OCI-LY3 (cell line): ENCODE data around the gene KLK5.

Experiments
- EZH2phosphoT487 ChIP-seq: fragments of 200-600 bp; shearing (Covaris generic); IDR thresholded peaks from 2 replicates; pipeline ENCODE4 v1.6.1; 2018; ENCODE audit warnings: antibody characterized with exemption, mixed run types, low read depth
- TF ChIP-seq, protein P1 (sequence below): fragments of 200-600, 300-600 bp; sonication (generic); IDR thresholded peaks from 2 replicates; pipeline ENCODE4 v1.5.1; 2014; ENCODE audit warnings: antibody characterized with exemption, low read length, low read depth

DNA sequence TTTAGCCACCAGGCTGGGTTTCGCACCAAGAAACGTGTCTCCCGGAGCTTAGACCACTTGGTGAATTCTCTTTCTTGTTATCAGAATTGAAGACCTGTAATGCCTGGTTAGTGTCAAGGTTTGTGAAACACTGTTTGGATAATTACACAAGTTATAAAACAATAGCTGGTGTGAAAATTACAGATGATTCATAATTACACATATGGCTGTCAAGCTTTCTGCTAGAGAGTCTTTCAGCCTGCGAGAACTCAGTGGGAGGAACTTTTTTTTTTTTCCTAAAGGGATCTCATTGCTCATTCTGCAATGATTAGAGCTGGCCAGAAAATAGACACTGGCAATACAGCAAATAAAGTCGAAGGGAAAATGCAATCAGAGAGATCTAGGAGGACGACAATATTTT is 28.3 kb downstream of the KLK5 start:
- TF ChIP-seq EZH2phosphoT487 = no peak
- TF ChIP-seq, protein P1, sequence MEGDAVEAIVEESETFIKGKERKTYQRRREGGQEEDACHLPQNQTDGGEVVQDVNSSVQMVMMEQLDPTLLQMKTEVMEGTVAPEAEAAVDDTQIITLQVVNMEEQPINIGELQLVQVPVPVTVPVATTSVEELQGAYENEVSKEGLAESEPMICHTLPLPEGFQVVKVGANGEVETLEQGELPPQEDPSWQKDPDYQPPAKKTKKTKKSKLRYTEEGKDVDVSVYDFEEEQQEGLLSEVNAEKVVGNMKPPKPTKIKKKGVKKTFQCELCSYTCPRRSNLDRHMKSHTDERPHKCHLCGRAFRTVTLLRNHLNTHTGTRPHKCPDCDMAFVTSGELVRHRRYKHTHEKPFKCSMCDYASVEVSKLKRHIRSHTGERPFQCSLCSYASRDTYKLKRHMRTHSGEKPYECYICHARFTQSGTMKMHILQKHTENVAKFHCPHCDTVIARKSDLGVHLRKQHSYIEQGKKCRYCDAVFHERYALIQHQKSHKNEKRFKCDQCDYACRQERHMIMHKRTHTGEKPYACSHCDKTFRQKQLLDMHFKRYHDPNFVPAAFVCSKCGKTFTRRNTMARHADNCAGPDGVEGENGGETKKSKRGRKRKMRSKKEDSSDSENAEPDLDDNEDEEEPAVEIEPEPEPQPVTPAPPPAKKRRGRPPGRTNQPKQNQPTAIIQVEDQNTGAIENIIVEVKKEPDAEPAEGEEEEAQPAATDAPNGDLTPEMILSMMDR = no peak
